Ishikawa (cell line): ENCODE results near the gene RIPOR2.

Source experiments
- CEBPB ChIP-seq: IDR thresholded peaks from 2 replicates; pipeline ENCODE4 v1.6.1; 2012
- MAX ChIP-seq: IDR thresholded peaks from 2 replicates; pipeline ENCODE4 v1.6.1; 2012
- RAD21 ChIP-seq: IDR thresholded peaks from 2 replicates; pipeline ENCODE4 v1.6.1; 2012; ENCODE audit warnings: low read depth
- REST ChIP-seq: IDR thresholded peaks from 2 replicates; pipeline ENCODE4 v1.6.1; 2012; ENCODE audit warnings: low read depth, mild to moderate bottlenecking
- TEAD4 ChIP-seq: IDR thresholded peaks from 2 replicates; pipeline ENCODE4 v1.6.1; 2012
- YY1 ChIP-seq: IDR thresholded peaks from 2 replicates; pipeline ENCODE4 v1.6.1; 2012; ENCODE audit warnings: low read depth
- ZBTB7A ChIP-seq: IDR thresholded peaks from 2 replicates; pipeline ENCODE4 v1.6.1; 2012; ENCODE audit warnings: low read depth

- TF ChIP-seq MAX = no peak
- TF ChIP-seq RAD21 = no peak
- no peak for TF ChIP-seq CEBPB
- TF ChIP-seq REST = no peak
- TF ChIP-seq YY1 = no peak
- no peak for TF ChIP-seq ZBTB7A
- TF ChIP-seq TEAD4 = no peak
Measured at GRCh38 chr6:24925661-24926060, 10.1 kb downstream of the RIPOR2 start.
